DMS79 treated with DMSO at 0.1 percent for 48 hours (cell line): ENCODE data around the gene USP28.
"Not testable (repeated sequence)": the region's sequence is repeated elsewhere in the genome, so short reads cannot be mapped to it uniquely, and the experiment has no call there.

Source experiments
- DNase-seq: peaks from one replicate; lab custom pipeline; 2025; lab: John Stamatoyannopoulos, UW

USP28 gene

GRCh38 chr11:113835306-113835705, 40.1 kb downstream of the USP28 start:
- DNase-seq, result no peak

DNA sequence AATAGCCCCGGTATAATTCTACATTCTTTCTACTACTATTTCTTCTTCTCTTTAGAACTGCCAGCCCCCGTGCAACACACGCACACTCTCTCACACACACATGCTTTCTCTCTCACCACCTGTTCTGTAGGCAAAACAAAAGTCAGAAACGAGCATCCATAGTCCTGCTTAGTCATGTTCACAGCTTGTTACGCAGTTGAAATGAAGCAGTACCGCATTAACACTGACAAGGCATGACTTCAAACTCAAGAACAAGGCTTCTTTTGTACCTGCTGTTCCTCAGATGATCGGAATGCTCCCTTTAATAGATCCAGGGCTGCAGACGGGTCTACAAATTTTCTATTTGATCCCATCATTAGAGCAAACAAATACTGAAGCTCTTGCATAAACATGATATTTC, 42.2 kb downstream of the USP28 start:
- no peak for DNase-seq

DNA sequence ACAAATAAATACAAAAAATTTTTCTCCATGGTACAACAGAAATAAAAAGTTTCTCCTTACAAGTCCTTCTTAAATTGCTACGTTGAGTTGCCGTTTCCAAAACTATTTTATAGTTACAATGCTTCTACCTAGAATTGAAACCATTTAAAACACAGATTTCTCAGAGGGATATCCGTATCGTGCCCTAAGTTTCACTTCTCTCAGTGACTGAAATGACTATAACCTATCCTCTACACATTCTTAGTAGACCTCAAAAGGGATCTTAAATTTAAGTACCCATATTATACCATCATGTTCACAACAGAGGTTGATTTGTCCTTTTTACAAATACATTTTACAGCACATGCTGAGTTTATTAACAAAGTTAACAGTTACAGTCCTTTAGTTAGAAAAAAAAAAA, 44.1 kb downstream of the USP28 start:
- no peak for DNase-seq

GRCh38 chr11:113829751-113830150, 45.6 kb downstream of the USP28 start:
- DNase-seq, result no peak

- DNase-seq, result no peak
These were observed 47.2 kb downstream of the USP28 start for GRCh38 chr11:113828191-113828590.

GRCh38 chr11:113827477-113827876, 47.9 kb downstream of the USP28 start:
- no peak for DNase-seq

DNA sequence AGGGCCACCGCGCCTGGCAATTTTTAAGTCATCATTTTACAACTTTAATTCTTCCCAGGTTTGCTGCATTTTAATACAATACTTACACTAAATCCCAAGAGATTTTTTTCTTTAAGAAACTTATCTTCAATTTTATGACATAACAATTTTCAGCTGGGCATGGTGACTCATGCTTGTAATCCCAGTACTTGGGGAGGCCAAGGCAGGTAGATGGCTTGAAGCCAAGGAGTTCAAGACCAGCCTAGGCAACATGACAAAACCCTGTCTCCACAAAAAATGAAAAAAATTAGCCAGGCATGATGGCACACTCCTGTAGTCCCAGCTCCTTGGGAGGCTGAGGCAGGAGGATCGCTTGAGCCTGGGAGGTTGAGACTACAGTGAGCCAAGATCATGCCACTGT, 56.9 kb downstream of the USP28 start:
- no peak for DNase-seq

GRCh38 chr11:113817626-113818025, 57.7 kb downstream of the USP28 start:
- DNase-seq, result no peak

DNA sequence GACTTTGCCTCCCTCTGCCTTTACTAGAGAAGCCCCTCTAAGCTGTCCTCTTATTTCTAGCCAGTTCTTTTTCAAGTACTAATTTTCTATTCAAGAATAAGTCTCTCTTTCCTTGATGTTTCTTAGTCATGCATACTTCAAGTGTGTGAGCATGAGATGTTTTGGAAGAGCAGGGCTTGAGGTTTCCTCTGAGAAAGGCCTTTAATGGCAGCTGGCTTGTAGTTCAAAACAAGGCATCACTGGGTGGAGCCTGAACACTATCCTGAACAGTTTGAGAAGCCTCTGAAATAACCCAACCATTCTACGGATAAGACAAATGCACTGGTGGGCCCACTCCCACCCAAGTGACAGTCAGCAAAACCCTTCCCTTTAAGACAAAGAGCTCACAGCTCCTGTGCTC, 58.2 kb downstream of the USP28 start:
- peak; percentile 61 for DNase-seq

- no peak for DNase-seq
These were observed 61.2 kb downstream of the USP28 start for GRCh38 chr11:113814181-113814580.

GRCh38 chr11:113808931-113809330, 66.4 kb downstream of the USP28 start:
- DNase-seq, result no peak

- DNase-seq, result no peak
These were observed 69.0 kb downstream of the USP28 start for GRCh38 chr11:113806406-113806805.

DNA sequence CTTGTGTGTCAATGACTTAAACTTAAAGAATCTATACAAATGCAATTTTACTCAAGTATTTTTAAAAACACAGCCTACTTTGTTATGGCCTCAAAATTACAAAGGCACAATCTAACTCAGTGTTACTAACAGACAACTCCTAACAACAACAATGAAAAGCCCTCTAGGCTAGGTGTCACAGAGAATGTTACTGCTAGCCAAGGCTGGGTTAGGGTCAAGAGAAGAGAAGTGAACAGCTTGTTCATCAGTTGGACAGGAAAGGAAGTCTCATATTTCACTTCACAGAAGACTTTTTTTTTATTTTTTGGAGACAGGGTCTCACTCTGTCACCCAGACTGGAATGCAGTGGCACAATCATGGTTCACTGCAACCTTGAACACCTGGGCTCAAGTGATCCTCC, 69.7 kb downstream of the USP28 start:
- no peak for DNase-seq

GRCh38 chr11:113802621-113803020, 72.8 kb downstream of the USP28 start:
- no peak for DNase-seq

DNA sequence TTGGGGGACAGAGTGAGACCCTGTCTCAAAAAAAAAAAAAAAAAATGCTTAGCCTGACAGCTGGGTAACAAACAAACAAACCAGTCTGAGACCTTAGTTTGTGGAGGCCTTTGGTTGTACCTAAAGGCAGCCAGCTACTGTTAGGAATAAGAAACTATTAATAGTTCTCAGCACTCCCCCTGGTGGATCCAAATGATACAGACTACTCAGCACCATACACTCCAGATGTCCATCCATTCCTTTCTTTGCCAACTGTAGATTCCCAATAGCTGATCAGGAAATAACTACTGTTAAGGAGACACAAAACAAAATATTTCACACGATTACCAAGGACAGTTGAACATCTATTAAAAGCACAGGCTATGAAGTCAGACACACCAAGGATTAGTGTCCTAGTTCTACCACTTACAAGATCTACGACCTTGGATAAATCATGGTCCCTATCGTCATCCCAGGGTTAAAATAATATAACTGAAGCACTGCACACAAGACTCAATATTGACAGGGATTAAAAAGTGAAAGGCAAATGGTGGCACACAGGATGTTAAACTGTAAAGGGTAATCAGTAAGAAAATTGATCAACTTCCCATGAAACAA, 78.6 kb downstream of the USP28 start:
- DNase-seq, result peak; percentile 18

GRCh38 chr11:113789675-113790320, 85.6 kb downstream of the USP28 start:
- DNase-seq, result no peak

DNA sequence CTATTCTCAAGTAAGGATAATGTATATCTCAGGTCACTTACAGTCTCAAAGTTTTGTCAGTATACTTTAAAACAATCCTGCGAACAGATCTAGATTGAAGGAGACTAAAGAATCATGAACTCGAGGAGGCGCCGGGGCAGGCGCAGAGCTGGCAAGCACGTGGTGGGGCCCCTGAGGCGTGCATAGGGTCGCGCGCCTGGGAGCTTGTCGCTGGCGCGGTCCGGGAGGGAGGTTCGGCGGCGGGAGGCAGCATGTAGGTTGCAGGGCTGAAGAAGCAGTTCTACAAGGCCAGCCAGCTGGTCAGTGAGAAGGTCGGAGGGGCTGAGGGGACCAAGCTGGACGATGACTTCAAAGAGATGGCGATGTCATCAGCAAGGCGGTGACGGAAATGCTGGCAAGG, 86.4 kb downstream of the USP28 start:
- DNase-seq, result not testable (repeated sequence)

DNA sequence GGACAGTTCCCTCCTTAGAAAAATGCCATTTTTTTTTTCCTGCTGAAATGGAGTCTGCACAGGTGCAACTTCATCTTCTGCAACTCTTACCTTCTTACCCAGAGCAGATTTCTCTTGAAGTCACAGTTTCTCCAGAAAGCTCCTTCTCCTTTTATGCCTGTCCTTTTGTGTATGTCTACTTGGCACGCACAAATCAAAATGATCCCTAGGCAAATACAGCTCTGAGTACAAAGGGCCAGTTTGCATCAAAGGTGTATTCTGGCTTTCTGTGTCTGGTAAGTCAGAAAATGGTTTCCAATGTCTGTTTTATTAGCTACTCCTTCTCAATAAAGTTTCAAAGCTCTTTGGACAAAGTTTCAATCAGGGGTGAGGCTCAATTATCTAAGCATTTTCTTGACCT, 93.2 kb downstream of the USP28 start:
- DNase-seq, result no peak

- no peak for DNase-seq
These were observed 93.7 kb downstream of the USP28 start for GRCh38 chr11:113781682-113782081.

DNA sequence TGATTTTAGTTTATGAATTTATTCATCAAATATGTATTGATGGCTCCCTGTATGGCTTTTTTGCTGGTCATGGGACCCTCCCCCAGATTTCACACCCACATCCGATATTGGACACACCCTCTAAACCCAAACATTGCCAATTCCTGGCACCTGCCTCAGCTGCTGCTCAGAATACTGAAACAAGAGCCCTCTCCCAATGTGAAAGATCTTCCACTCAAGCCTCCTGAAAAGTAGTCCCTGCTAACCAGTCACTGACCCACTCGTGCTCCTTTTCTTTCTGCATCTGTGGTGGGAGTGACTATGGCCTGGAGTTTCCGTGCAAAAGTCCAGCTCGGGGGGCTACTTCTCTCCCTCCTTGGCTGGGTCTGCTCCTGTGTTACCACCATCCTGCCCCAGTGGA, 95.9 kb downstream of the USP28 start, which contains the start of gene CLDN25:
Gene CLDN25, plus strand, starts transcription at position 301 of the 400 bp plus-strand sequence. Its CDS starts 0 bp downstream, at position 301.
- DNase-seq, result no peak

- no peak for DNase-seq
These were observed 97.1 kb downstream of the USP28 start for GRCh38 chr11:113778111-113778910.

- DNase-seq, result peak; percentile 50
These were observed 101.2 kb downstream of the USP28 start for GRCh38 chr11:113774174-113774503.
